Measurements from ENCODE around the gene TMEM63A.

DNA sequence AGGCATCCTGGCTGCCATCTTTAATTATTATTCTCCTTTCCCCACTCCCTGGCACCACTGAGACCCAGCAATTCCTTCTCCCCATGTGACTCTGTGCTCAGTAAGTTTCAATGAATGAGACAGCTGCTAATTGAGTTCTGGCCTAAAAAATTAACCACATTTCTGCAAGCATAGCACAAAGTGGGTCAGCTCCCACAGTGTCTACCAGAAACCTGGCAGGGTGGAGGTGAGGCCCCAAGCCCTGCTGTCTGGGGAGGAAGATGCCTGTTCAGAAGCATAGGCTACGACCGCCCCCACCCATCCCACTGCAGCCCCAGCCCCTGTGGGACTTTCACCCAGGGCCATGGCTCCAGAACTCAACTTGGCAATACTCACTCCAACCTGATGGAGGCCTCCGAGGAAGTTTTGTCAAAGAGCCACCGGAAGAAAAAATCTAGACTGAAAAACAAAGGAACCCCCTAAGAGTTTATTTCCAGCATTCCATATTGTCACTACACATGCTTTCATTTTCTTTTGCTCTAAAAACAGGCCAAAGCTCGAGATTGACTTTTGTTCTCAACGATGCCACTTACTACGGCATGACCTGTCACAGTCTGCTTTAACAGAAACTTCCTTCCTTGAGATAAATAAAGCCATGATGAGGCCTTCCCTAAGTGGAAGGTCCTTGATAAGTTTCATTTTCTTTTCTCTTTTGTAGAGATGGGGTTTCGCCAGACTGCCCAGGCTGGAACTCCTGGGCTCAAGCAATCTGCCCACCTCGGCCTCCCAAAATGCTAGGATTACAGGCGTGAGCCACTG is 26.5 kb downstream of the TMEM63A start:
- TF ChIP-seq, protein P1, sequence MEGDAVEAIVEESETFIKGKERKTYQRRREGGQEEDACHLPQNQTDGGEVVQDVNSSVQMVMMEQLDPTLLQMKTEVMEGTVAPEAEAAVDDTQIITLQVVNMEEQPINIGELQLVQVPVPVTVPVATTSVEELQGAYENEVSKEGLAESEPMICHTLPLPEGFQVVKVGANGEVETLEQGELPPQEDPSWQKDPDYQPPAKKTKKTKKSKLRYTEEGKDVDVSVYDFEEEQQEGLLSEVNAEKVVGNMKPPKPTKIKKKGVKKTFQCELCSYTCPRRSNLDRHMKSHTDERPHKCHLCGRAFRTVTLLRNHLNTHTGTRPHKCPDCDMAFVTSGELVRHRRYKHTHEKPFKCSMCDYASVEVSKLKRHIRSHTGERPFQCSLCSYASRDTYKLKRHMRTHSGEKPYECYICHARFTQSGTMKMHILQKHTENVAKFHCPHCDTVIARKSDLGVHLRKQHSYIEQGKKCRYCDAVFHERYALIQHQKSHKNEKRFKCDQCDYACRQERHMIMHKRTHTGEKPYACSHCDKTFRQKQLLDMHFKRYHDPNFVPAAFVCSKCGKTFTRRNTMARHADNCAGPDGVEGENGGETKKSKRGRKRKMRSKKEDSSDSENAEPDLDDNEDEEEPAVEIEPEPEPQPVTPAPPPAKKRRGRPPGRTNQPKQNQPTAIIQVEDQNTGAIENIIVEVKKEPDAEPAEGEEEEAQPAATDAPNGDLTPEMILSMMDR (IDR thresholded peaks at IDR 0.05) = no peak
- TF ChIP-seq POLR2A (IDR thresholded peaks at IDR 0.05) = no peak

Measured in uterus (tissue), 2 donors.